ENCODE measurements around the gene ANO2. TPM values are rescaled to one million over a fixed set of nuclear protein-coding genes. Genes with fewer than 3 reads are reported as not detected.

The ANO2 gene
- polyA plus RNA-seq, 4 donors = 0.31 to 6.2 TPM; not detected in 2

- Histone ChIP-seq H3K27me3 (ENCODE audit: control insufficient read depth in 3 of 3, insufficient read depth in 3 of 3, low read length in 3 of 3) (peaks cover 0 to 3% (median 0%) of the 10 kb centered on the region in 3 donors), H3K4me3 (ENCODE audit: low read depth in 1 of 3, low read length in 3 of 3) (no peak overlapping the region), H3K4me1 (ENCODE audit: control insufficient read depth in 3 of 3, insufficient read depth in 2 of 3, low read depth in 1 of 3, low read length in 2 of 3) (peaks cover 0 to 16% (median 0%) of the 10 kb centered on the region in 3 donors), H3K27ac (ENCODE audit: low read depth in 1 of 3, low read length in 2 of 3) (no peak overlapping the region), H3K9me3 (ENCODE audit: control insufficient read depth in 2 of 2, insufficient read depth in 1 of 2, low read depth in 1 of 2, low read length in 1 of 2) (no peaks in the 10 kb centered on the region), H3K36me3 (ENCODE audit: control insufficient read depth in 3 of 3, insufficient read depth in 2 of 3, low read depth in 1 of 3, low read length in 3 of 3) (no peaks in the 10 kb centered on the region)
- 72 to 95% (median 79%) methylated on average over 3 of the region's 3 CpGs for WGBS, 3 donors
- no peak for FAIRE-seq
- DNase-seq = no peak
Observed at GRCh38 chr12:5565933-5566599, 379.0 kb downstream of the ANO2 start.

- Histone ChIP-seq H3K4me3 (ENCODE audit: low read depth in 1 of 3, low read length in 3 of 3) (no peak overlapping the region), H3K4me1 (ENCODE audit: control insufficient read depth in 3 of 3, insufficient read depth in 2 of 3, low read depth in 1 of 3, low read length in 2 of 3) (peaks cover 0 to 11% (median 0%) of the 10 kb centered on the region in 3 donors), H3K27me3 (ENCODE audit: control insufficient read depth in 3 of 3, insufficient read depth in 3 of 3, low read length in 3 of 3) (no peaks in the 10 kb centered on the region), H3K36me3 (ENCODE audit: control insufficient read depth in 3 of 3, insufficient read depth in 2 of 3, low read depth in 1 of 3, low read length in 3 of 3) (no peaks in the 10 kb centered on the region), H3K9me3 (ENCODE audit: control insufficient read depth in 2 of 2, insufficient read depth in 1 of 2, low read depth in 1 of 2, low read length in 1 of 2) (no peaks in the 10 kb centered on the region), H3K27ac (ENCODE audit: low read depth in 1 of 3, low read length in 2 of 3) (no peak overlapping the region)
- peak; percentile 51 to 81 for DNase-seq
- no peak for FAIRE-seq
- WGBS, 3 donors = 15 to 63% (median 26%) methylated on average over 3 of the region's 3 CpGs
Observed at GRCh38 chr12:5562581-5562980, 382.5 kb downstream of the ANO2 start.

- WGBS, 3 donors = 25 to 63% (median 41%) methylated on average over 6 of the region's 6 CpGs
- FAIRE-seq = no peak
- H3K9me3 ChIP-seq (ENCODE audit: control insufficient read depth in 2 of 2, insufficient read depth in 1 of 2, low read depth in 1 of 2, low read length in 1 of 2) = no peaks in the 10 kb centered on the region
- H3K27me3 ChIP-seq (ENCODE audit: control insufficient read depth in 3 of 3, insufficient read depth in 3 of 3, low read length in 3 of 3) = no peaks in the 10 kb centered on the region
- H3K27ac ChIP-seq (ENCODE audit: low read depth in 1 of 3, low read length in 2 of 3) = peak overlapping the region in 1 of 3 donors; percentile 52
- H3K36me3 ChIP-seq (ENCODE audit: control insufficient read depth in 3 of 3, insufficient read depth in 2 of 3, low read depth in 1 of 3, low read length in 3 of 3) = no peaks in the 10 kb centered on the region
- peak; percentile 76 to 80 for DNase-seq
- H3K4me1 ChIP-seq (ENCODE audit: control insufficient read depth in 3 of 3, insufficient read depth in 2 of 3, low read depth in 1 of 3, low read length in 2 of 3) = peaks cover 0 to 11% (median 0%) of the 10 kb centered on the region in 3 donors
- H3K4me3 ChIP-seq (ENCODE audit: low read depth in 1 of 3, low read length in 3 of 3) = no peak overlapping the region
Observed at GRCh38 chr12:5561846-5562245, 383.2 kb downstream of the ANO2 start.

- H3K27ac ChIP-seq (ENCODE audit: low read depth in 1 of 3, low read length in 2 of 3) = no peak overlapping the region
- no peaks in the 10 kb centered on the region for H3K27me3 ChIP-seq (ENCODE audit: control insufficient read depth in 3 of 3, insufficient read depth in 3 of 3, low read length in 3 of 3)
- no peak overlapping the region for H3K4me3 ChIP-seq (ENCODE audit: low read depth in 1 of 3, low read length in 3 of 3)
- peaks cover 0 to 2% of the 10 kb centered on the region in 2 donors for H3K9me3 ChIP-seq (ENCODE audit: control insufficient read depth in 2 of 2, insufficient read depth in 1 of 2, low read depth in 1 of 2, low read length in 1 of 2)
- peaks cover 0 to 8% (median 0%) of the 10 kb centered on the region in 3 donors for H3K4me1 ChIP-seq (ENCODE audit: control insufficient read depth in 3 of 3, insufficient read depth in 2 of 3, low read depth in 1 of 3, low read length in 2 of 3)
- H3K36me3 ChIP-seq (ENCODE audit: control insufficient read depth in 3 of 3, insufficient read depth in 2 of 3, low read depth in 1 of 3, low read length in 3 of 3) = no peaks in the 10 kb centered on the region
- no peak for DNase-seq
- 78 to 80% (median 80%) methylated on average over 6 of the region's 6 CpGs for WGBS, 3 donors
- no peak for FAIRE-seq
Observed at GRCh38 chr12:5561057-5561456, 384.0 kb downstream of the ANO2 start.

- WGBS, 3 donors = 79 to 87% (median 80%) methylated on average over 4 of the region's 4 CpGs
- Histone ChIP-seq H3K27ac (ENCODE audit: low read depth in 1 of 3, low read length in 2 of 3) (no peak overlapping the region), H3K27me3 (ENCODE audit: control insufficient read depth in 3 of 3, insufficient read depth in 3 of 3, low read length in 3 of 3) (no peaks in the 10 kb centered on the region), H3K4me3 (ENCODE audit: low read depth in 1 of 3, low read length in 3 of 3) (no peak overlapping the region), H3K9me3 (ENCODE audit: control insufficient read depth in 2 of 2, insufficient read depth in 1 of 2, low read depth in 1 of 2, low read length in 1 of 2) (peaks cover 0 to 3% of the 10 kb centered on the region in 2 donors), H3K4me1 (ENCODE audit: control insufficient read depth in 3 of 3, insufficient read depth in 2 of 3, low read depth in 1 of 3, low read length in 2 of 3) (peaks cover 0 to 8% (median 0%) of the 10 kb centered on the region in 3 donors), H3K36me3 (ENCODE audit: control insufficient read depth in 3 of 3, insufficient read depth in 2 of 3, low read depth in 1 of 3, low read length in 3 of 3) (no peaks in the 10 kb centered on the region)
- DNase-seq = no peak
- no peak for FAIRE-seq
Observed at GRCh38 chr12:5560265-5560664, 384.8 kb downstream of the ANO2 start.

GRCh38 chr12:5557906-5558305, 387.2 kb downstream of the ANO2 start:
- Histone ChIP-seq H3K4me3 (ENCODE audit: low read depth in 1 of 3, low read length in 3 of 3) (no peak overlapping the region), H3K36me3 (ENCODE audit: control insufficient read depth in 3 of 3, insufficient read depth in 2 of 3, low read depth in 1 of 3, low read length in 3 of 3) (no peaks in the 10 kb centered on the region), H3K27ac (ENCODE audit: low read depth in 1 of 3, low read length in 2 of 3) (no peak overlapping the region), H3K4me1 (ENCODE audit: control insufficient read depth in 3 of 3, insufficient read depth in 2 of 3, low read depth in 1 of 3, low read length in 2 of 3) (peaks cover 0 to 5% (median 0%) of the 10 kb centered on the region in 3 donors), H3K27me3 (ENCODE audit: control insufficient read depth in 3 of 3, insufficient read depth in 3 of 3, low read length in 3 of 3) (no peaks in the 10 kb centered on the region), H3K9me3 (ENCODE audit: control insufficient read depth in 2 of 2, insufficient read depth in 1 of 2, low read depth in 1 of 2, low read length in 1 of 2) (peaks cover 0 to 3% of the 10 kb centered on the region in 2 donors)
- 13 to 25% (median 20%) methylated on average over 4 of the region's 4 CpGs for WGBS, 3 donors
- no peak for FAIRE-seq
- DNase-seq = no peak

- no peaks in the 10 kb centered on the region for H3K27me3 ChIP-seq (ENCODE audit: control insufficient read depth in 3 of 3, insufficient read depth in 3 of 3, low read length in 3 of 3)
- FAIRE-seq (no peak), DNase-seq (no peak)
- no peak overlapping the region for H3K4me3 ChIP-seq (ENCODE audit: low read depth in 1 of 3, low read length in 3 of 3)
- H3K9me3 ChIP-seq (ENCODE audit: control insufficient read depth in 2 of 2, insufficient read depth in 1 of 2, low read depth in 1 of 2, low read length in 1 of 2) = peaks cover 0 to 3% of the 10 kb centered on the region in 2 donors
- WGBS, 3 donors = 84 to 90% (median 86%) methylated on average over 6 of the region's 6 CpGs
- H3K36me3 ChIP-seq (ENCODE audit: control insufficient read depth in 3 of 3, insufficient read depth in 2 of 3, low read depth in 1 of 3, low read length in 3 of 3) = no peaks in the 10 kb centered on the region
- H3K27ac ChIP-seq (ENCODE audit: low read depth in 1 of 3, low read length in 2 of 3) = no peak overlapping the region
- H3K4me1 ChIP-seq (ENCODE audit: control insufficient read depth in 3 of 3, insufficient read depth in 2 of 3, low read depth in 1 of 3, low read length in 2 of 3) = peaks cover 0 to 3% (median 0%) of the 10 kb centered on the region in 3 donors
Observed at GRCh38 chr12:5556946-5557673, 387.9 kb downstream of the ANO2 start.

GRCh38 chr12:5556033-5556614, 388.9 kb downstream of the ANO2 start:
- H3K4me3 ChIP-seq (ENCODE audit: low read depth in 1 of 3, low read length in 3 of 3) = no peak overlapping the region
- WGBS, 3 donors = 90 to 95% (median 92%) methylated on average over 13 of the region's 13 CpGs
- no peaks in the 10 kb centered on the region for H3K27me3 ChIP-seq (ENCODE audit: control insufficient read depth in 3 of 3, insufficient read depth in 3 of 3, low read length in 3 of 3)
- peaks cover 0 to 3% of the 10 kb centered on the region in 2 donors for H3K9me3 ChIP-seq (ENCODE audit: control insufficient read depth in 2 of 2, insufficient read depth in 1 of 2, low read depth in 1 of 2, low read length in 1 of 2)
- FAIRE-seq (no peak), DNase-seq (no peak)
- no peaks in the 10 kb centered on the region for H3K36me3 ChIP-seq (ENCODE audit: control insufficient read depth in 3 of 3, insufficient read depth in 2 of 3, low read depth in 1 of 3, low read length in 3 of 3)
- no peak overlapping the region for H3K27ac ChIP-seq (ENCODE audit: low read depth in 1 of 3, low read length in 2 of 3)
- no peaks in the 10 kb centered on the region for H3K4me1 ChIP-seq (ENCODE audit: control insufficient read depth in 3 of 3, insufficient read depth in 2 of 3, low read depth in 1 of 3, low read length in 2 of 3)

Data from small intestine (tissue), 7 donors.